GM21447 (cell line): ENCODE data around the gene MINK1.

Source experiments
- ATAC-seq: cut with Tn5 transposase; IDR thresholded peaks from one replicate; pipeline ENCODE4 v1.9.1; 2021; ENCODE audit not compliant: unreplicated experiment

Gene MINK1

DNA sequence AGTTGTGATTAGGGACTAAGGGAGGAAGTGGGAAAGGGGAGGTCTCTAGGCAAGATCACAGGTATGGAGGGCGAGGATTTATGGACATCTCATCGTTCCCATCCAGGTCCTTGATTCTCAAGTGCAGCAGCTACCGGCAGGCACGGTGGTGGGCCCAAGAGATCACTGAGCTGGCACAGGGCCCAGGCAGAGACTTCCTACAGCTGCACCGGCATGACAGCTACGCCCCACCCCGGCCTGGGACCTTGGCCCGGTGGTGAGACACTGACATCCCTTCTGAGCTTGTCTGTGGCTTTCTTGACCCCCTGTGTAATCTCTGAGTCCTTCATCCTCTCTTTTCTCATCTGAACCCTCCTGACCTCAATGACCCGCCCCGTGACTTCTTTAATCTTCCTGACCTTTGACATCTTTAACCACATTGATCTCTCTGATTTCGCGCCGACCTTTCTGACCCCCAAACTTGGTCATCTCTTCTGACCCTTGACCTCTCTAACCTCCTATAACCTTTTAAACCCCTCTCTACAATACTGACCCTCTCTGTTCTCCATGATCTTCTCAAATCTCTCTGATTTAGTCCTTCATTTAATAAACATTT is 22.3 kb upstream of the MINK1 start:
- ATAC-seq, result no peak

DNA sequence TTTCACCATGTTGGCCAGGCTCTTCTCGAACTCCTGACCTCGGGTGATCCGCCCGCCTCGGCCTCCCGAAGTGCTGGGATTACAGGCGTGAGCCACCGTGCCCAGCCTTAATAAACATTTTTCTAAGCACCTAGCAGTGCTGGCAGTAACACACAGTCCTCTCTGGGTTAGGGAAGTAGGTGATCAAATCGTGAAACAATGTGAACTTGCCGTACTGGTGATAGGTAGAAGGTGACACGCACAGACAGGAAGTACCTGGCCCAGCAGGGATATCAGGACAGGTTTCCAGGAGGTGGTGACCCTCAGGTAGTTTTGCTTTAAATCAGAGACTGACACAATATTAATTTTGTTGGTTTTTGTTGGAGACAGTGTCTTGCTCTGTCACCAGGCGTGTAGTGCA is 21.7 kb upstream of the MINK1 start:
- no peak for ATAC-seq

DNA sequence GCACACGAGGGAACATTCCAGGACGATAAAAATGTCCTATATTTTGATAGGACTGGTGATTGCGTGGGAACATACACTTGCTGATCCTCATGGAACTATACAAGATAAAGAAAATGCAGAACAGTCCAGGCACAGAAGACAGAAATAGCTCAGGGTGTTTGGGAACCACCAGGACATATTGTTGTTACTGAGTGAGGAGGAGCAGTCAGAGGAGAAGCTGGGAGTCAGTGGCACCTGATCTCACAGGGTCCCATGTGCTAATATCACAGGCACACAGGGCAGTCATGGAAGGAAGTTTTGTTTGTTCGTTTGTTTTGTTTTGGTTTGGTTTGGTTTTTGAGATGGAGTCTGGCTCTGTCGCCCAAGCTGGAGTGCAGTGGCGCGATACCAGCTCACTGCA is 20.4 kb upstream of the MINK1 start:
- ATAC-seq, result no peak

DNA sequence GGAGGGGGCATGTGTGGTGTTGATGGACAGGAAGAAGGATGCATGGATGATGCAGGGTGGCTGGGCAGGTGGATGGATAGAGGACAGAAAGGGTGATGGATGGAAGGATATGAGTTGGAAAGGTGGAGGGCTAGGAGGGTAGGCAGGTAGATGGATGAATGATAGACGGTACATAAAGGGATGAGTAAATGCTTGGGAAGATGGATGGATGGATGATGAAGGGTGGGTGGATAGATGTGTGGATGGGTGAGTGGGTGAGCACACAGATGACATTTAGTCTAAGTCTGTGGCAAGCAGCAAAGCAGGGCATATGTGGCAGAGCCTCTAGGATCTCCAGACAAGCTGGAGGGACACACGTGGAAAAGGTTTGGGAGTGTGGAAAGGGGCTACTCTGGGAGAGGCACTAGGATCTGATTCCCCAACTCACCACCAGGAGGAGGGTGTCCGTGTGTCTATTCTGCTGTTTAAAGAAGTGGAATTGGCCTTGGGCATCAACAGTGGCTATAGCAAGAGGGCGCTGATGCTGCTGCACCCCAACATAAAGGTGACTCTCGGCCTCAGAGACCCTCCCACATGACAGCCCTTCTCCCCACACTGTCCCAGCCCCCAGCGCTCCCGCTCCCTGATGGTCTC is 18.0 kb upstream of the MINK1 start:
- ATAC-seq, result no peak

DNA sequence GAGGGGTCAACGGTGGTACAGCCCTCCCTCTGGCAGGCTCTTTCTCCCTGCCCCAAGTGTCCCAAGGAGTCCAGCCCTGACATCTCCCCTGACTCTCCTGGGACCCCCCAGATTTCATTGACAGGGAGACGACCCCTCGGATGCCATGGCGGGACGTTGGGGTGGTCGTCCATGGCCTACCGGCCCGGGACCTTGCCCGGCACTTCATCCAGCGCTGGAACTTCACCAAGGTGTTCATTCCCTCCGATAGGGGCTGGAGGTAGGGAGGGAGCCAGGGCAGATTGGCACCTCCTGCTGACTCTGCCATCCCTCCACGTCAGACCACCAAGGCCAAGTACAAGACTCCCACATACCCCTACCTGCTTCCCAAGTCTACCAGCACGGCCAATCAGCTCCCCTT is 16.3 kb upstream of the MINK1 start:
- no peak for ATAC-seq

DNA sequence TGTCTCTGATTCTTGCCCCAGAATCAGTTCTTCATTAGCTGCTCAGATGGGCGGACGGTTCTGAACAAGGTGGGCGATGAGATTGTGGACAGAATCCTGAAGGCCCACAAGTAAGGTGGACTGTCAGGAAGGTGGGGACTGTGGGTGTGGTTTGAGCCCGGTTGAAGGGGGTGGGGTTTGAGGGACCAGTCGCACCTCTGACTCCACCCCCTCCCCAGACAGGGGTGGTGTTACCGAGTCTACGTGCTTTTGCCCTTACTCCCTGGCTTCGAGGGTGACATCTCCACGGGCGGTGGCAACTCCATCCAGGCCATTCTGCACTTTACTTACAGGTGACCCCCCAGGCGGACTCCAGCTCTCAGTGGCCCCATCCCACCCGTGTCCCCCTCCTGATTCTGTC is 14.9 kb upstream of the MINK1 start:
- ATAC-seq, result no peak

DNA sequence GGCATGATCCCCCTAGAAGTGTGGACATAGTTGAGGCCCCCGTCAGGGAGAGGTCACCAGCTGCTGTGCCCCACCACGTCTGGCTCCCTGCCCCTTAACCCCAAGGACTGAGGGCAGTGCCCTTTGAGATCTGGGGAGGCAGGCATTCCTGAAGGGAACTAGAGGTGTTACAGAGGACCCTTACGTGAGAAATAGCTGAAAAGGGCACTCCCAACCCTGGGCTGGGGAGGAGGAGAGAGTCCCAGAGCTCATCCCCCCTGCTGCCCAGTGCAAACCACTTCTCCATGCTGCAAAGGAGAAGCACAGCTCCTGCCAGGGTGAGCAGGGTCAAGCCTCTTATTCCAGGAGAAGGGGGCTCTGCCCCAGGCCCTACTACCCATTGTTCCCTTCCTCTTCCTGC is 10.3 kb upstream of the MINK1 start:
- no peak for ATAC-seq

DNA sequence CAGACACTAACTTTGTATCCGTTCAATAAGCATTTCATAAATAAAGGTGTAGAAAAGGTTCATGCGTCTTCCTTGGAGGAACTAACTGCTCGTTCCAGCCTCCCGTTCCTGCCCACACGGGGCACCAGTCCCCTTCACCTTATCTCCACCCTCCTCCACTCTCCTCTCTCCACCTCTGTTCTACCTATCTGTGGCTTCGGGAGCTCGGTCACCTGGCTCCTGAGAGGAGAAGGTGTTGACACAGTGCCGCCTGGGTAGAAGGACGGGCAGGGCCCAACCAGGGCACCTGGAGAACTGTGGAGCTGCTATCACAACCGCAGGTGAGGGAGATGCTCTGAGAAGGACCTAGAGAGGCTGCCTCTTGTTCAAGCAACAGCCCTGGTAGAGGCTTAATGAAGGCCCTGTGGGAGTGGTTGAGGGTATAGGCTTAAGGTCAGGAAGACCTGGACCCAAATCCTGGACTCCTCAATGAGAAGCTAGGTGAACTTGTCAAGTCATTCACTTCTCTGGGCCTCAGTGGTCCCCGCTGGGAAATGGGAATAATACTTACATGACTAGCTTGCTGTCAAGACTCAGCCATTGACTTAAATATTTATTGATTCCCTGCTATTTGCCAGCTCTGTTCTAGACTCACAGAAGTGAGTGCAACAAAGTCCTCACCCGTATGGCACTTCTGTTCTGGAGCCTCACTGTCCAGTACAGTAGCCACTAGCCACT is 9.6 kb upstream of the MINK1 start:
- ATAC-seq, result no peak

DNA sequence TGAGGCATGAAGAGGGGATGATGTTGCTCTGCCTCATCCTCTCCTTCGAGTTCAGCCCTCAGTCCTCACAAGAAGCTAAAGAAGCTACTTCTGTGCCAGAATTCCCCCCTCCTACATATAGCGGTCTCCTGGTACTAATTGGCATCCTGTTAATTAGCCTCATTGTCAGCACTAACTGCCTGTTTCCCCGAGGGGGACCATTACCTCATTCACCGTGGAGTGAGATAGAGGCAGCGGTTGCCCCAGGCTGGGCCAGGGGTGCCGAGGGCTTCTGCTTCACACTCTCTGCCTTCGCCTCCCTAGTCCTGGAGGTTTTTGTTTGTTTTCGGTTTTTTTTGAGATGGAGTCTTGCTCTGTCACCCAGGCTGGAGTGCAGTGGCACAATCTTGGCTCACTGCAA is 5.7 kb upstream of the MINK1 start:
- no peak for ATAC-seq

DNA sequence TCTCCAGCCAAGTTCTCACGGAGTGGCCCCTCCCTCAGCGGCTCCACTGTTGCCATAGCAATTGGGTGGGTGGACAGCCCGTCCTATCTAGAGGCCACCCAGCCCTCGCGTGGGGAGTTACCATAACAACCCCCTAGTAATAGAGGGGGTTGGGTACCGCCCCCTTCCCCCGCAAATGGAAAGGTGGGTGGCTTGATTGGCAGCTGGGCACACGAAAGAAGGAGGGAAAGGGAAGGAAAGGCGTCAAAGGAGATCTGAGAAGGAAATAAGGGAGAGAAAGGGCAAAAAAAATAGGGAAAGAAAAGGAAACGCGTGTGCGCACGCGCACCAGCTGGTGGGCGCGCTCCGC is 337 bp upstream of the MINK1 start:
- peak; percentile 19 for ATAC-seq

DNA sequence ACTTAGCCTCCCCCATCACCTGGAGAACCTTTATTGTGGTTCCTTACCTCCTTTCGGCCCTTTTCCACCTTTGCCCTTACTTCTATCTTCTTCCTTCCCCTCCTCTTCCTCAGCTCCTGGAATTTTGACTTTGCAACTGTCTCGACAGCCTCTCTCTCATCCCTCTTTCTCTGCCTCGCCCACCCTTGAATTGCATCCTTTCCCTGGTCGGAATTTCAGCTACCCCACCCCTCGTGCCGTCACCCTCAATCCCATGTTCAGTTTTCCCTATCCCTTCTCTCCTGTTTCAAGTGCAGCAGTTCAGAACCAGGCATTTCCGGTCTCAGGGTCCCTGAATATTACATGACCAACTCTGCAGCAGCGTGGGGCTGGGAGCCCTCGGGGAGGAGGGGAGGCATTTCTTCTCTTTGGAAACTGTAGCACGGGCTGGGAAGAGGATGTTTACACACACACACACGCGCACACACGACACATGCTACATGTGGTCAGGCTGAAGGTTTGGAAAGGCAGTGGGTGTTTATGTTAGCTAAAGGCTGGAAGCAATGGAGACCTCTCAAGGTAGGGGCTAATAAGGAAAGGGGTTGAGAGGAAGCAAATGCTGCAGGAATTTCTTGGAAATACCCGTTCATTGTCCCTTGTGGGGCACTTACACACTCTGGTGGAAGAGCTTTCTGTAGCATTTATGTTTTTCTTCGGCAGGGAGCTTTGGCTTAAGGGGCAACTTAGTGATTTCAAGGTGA is 971 bp downstream of the MINK1 start:
- ATAC-seq, result no peak

DNA sequence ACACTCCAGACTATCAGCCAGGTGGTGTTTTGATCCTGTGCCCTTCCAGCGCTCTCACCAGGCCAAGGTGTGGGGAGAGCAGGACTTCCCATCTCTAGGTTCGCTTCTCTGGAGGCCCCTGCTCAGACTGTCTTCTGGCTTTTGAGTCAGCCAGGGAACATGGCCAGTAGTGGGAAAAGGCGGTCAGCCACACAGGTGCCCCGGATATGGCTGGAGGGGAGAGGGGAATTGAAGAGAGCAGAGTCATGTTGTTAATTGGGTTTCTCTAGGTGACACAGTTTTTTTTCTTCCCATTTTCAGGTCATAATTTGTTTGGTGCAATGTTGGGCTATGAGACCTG is 1.5 kb downstream of the MINK1 start:
- ATAC-seq, result no peak

DNA sequence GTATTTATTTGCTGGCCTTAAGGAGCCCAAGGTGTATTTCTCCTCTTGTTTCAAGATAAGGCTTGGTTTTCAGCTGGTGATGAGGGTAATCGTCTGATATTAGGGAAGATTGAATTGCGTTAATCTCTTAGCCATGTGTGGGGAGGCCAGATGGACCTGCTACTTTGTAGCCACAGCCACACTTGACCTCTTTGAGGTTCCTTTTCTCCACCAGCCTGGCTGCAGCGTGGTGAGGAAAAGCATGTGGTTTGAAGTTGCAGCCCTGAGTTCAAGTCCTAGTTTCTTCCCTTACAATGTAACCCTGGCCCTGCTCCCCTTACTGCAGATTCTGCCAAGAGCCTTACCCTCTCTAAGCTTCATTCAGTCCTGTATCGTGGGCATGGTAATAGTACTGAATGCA is 3.1 kb downstream of the MINK1 start:
- no peak for ATAC-seq

DNA sequence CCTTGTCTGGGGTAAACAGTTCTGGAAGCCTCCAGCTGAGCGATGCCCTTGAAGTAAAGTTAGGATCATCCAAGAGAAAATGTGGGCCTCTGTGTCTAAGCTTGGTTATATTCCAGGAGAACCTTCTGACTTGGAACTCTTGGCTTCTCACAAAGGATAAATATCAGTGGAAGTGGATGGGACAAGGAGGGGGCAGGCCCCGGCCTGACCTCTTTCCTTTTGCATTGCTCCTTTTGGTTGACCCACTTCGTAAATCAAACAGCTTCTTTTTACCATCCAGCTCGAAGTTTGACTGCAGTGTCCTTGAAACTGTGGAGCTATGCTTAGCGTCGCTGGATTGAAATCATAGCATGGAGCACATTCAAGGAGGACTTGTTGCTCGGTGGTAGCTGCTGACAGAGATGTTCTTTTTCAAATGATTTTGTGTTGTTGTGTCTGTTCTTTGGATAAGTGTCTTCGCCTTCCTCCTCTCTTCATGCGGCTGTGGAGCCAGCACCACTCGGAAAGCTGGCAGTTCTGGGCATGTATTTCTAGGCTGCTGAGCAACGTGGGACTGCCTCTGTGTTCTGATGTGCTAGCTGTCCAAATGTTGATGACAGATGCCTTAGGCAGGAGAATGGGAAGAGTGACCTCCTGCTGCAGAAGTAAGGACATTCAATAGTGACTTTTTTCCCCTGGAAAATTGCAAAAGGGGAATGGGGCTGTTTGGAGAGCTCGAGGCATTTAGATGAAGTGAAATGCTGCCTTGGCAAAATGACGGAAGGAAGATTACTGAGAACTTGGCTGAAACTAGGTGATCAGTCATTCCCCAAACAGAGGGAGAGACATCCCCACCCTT is 4.5 kb downstream of the MINK1 start:
- no peak for ATAC-seq

DNA sequence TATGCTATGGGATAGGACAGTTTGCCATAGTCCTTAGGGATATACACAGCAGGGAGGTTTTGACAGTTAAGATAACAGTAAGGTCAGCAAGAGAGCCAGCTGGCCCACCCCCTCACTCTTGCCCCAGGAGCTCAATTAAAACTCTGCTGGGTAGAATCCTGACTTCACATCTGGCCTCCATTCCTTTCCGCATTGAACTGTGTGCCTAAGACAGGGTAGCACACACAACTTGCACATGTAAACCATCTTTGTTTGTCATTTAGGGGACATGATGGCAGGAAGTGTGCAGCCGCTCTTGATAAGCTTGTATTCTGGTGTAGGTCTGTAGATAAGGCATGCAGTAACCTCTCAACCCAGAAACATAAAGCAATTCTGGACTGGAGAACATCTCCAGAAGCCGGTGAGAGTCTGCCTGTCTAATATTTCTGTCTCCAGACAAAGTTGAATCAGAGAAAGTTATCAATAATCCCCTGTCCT is 5.2 kb downstream of the MINK1 start:
- no peak for ATAC-seq

DNA sequence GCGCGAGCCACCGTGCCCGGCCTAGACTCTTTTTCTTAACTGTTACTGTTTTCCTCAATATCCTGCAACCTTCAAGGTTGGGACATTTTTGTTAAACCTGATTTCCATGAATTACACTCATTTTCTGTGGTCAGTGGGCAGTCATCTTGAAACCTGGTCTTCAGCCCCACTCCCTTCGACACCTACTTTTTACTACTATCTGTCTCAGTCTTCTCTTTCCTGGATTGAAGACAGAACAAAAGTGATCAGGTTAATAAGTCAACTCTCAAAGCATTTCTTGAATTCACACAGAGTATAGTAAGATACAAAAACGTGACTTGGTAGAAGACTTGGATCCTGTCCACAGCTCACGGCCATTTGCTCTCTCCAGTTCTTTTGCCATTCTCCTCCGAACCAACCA is 6.1 kb downstream of the MINK1 start:
- ATAC-seq, result no peak

DNA sequence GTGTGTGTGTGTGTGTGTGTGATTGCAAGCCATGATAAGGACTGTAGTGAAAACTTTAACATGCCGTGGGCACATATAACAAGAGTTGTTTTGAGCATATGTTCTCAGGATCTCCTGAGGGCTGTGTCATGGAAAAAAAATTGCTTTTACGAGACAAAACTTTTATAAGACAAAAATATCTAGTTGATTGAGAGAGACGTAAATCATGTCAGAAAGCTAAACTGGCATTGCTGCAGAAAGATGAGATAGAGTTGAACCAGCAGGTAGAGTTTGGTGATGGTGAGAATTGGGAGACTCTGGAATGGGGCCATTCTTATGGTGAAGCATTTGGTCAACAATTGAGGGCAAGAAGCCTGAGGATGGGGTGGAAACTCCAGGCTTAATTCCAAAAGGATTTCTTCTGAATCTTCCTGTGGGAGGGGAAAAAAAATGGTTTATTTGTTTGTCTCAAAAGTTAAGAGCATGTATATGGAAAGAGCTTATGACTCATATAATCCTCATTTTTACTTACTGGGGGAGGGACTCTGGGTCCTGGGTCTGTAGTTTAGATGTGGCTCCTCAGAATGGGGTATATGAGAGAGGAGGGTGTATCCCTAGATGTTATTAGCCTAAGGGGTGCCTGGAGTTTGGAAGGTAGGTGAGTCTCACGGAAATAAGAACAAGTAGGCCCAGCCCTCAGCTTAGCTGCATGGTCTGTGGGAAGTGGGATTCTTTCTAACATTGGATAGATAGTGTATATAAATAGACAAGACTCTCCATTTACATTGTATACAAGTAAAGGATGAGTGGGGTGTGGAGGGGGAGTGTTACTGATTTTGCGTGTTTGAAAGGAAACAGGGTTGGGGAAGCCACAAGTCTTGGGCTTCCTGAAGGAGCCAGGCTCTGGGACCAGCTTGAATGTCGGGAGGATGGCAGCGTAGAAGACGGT is 7.1 kb downstream of the MINK1 start:
- no peak for ATAC-seq

DNA sequence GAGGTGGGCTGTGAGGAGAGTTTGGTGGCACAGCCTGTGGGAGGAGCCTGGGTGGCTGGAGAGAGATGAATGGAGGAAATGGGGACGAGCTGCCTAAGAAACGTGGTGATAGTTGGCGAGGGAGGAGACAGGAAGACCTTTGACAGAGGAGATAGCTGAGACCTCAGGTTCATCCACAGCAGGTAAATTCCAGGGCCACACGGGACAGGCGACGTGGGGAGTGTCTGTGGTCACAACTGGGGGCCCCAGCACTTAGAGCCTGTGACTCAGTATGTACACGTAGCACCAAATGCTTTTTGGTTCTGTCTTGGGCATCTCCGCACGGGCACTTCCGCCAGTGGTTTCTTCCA is 7.7 kb downstream of the MINK1 start:
- ATAC-seq, result no peak

DNA sequence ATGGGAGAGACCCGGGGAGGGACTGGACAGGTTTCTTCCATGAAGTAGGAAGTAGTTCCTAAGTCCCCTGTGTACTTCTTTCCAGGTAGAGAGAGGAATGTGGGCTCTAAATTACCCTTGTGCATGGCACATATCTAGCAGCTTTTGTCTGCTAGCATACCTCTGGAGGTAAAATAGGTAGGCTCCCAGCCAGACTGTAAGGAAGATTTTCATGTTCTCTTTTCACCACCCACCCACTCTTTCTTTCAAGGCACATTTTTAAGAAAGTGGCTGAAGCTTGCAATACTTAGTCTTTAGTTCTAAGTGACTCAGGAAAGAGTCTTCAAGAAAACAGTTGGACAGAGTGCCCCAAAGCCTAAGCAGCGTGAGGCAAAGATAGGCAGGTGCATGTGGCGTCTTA is 9.2 kb downstream of the MINK1 start:
- no peak for ATAC-seq

DNA sequence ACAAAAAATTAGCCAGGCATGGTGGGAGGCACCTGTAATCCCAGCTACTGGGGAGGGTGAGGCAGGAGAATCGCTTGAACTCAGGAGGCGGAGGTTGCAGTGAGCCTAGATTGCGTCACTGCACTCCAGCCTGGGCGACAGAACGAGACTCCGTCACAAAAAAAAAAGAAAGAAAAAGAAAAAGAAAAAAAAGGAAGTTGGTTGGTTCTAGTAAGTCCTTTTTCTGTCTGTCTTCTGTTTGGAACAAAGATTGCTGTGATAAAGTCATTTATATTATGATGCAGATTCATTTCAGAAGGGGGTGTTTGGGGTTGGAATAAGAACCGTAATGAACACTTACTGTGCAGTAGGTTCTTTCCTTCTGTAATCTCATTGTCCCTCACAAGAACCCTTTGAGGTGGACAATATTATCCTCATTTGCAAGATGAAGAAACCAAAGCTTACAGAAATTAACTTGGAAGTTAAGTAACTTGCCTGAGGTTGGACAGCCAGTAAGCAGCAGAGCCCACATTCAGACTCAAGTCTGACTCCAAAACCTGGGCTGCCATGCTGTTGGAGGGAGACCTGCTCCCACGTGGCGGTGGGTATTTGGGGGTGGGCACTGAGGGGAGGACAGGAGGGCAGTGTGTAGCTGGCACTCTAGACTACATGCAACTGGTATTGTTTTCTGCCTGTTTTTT is 10.3 kb downstream of the MINK1 start:
- ATAC-seq, result no peak
